Measurements from ENCODE around the gene F12.

Gene F12

DNA sequence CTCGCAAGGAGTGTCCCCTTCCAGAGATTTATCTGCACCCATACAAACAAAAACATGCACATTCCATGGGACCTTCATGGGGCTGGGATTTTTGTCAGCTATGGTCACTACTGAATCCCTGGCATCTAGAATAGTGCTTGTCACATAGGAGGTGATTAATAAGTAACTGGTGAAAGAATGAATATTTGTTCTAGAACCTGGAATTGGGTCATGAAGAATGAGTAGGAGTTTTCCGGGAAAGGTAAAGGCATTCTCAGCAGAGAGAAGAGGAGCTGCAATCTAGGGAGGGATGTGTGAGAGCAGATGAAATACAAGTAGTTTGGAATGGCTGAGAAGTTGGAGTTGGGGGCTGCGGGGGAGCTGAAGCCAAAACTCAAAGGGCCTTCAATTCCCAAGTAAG is 55.1 kb downstream of the F12 start:
- Histone ChIP-seq H4K20me1 (ENCODE audit: insufficient read depth, low read length) (no peaks in the 10 kb centered on the region), H3K4me1 (ENCODE audit: insufficient read depth, low read length, severe bottlenecking) (peaks cover 55% of the 10 kb centered on the region), H3K27ac (ENCODE audit: low read depth, low read length, poor library complexity, severe bottlenecking) (no peak overlapping the region), H2AFZ (ENCODE audit: low read length) (no peak overlapping the region), H3K4me2 (ENCODE audit: low read length) (no peak overlapping the region), H3F3A (ENCODE audit: insufficient read depth, low read length) (no peaks in the 10 kb centered on the region), H3K9me2 (ENCODE audit: low read depth, low read length) (no peaks in the 10 kb centered on the region), H3K27me3 (ENCODE audit: insufficient read depth, low read length) (no peaks in the 10 kb centered on the region), H3K4me3 (ENCODE audit: low read depth, low read length, poor library complexity, severe bottlenecking) (no peak overlapping the region), H3K9me3 (ENCODE audit: low read length) (no peaks in the 10 kb centered on the region), H3K9ac (ENCODE audit: low read length) (no peak overlapping the region), H3K36me3 (ENCODE audit: insufficient read depth, low read length) (peaks cover 6% of the 10 kb centered on the region; the same call in 1 of the 2 replicates), H3K79me2 (ENCODE audit: insufficient read depth, low read length) (peaks cover 21% of the 10 kb centered on the region)
- TF ChIP-seq EZH2 (IDR thresholded peaks at IDR 0.05; ENCODE audit: borderline replicate concordance, low read length): no peak
- TF ChIP-seq, protein P1, sequence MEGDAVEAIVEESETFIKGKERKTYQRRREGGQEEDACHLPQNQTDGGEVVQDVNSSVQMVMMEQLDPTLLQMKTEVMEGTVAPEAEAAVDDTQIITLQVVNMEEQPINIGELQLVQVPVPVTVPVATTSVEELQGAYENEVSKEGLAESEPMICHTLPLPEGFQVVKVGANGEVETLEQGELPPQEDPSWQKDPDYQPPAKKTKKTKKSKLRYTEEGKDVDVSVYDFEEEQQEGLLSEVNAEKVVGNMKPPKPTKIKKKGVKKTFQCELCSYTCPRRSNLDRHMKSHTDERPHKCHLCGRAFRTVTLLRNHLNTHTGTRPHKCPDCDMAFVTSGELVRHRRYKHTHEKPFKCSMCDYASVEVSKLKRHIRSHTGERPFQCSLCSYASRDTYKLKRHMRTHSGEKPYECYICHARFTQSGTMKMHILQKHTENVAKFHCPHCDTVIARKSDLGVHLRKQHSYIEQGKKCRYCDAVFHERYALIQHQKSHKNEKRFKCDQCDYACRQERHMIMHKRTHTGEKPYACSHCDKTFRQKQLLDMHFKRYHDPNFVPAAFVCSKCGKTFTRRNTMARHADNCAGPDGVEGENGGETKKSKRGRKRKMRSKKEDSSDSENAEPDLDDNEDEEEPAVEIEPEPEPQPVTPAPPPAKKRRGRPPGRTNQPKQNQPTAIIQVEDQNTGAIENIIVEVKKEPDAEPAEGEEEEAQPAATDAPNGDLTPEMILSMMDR (IDR thresholded peaks at IDR 0.05; ENCODE audit: low read length): no peak

DNA sequence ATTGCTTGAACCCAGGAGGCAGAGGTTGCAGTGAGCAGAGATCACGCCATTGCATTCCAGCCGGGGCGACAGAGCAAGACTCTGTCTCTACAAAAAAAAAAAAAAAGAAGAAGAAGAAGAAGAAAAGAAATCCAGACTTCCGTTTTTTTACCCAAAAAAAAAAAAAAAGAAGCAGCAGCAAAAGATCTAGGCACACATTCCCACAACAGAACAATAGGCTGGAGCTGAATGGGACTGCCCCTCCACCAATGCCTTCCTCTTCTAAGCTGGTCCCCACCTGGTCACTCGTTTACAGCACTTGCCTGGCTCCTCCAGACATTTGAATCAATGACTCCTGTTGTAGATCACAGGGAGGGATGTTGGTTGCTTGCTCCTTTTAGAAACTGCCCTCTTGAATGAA is 56.3 kb downstream of the F12 start:
- Histone ChIP-seq H3F3A (ENCODE audit: insufficient read depth, low read length) (no peaks in the 10 kb centered on the region), H3K27me3 (ENCODE audit: insufficient read depth, low read length) (no peaks in the 10 kb centered on the region), H3K36me3 (ENCODE audit: insufficient read depth, low read length) (peaks cover 13% of the 10 kb centered on the region; the same call in 1 of the 2 replicates), H3K4me2 (ENCODE audit: low read length) (no peak overlapping the region), H4K20me1 (ENCODE audit: insufficient read depth, low read length) (no peaks in the 10 kb centered on the region), H3K4me1 (ENCODE audit: insufficient read depth, low read length, severe bottlenecking) (peaks cover 55% of the 10 kb centered on the region), H3K9ac (ENCODE audit: low read length) (no peak overlapping the region), H3K9me3 (ENCODE audit: low read length) (no peaks in the 10 kb centered on the region), H2AFZ (ENCODE audit: low read length) (no peak overlapping the region), H3K27ac (ENCODE audit: low read depth, low read length, poor library complexity, severe bottlenecking) (no peak overlapping the region), H3K9me2 (ENCODE audit: low read depth, low read length) (no peaks in the 10 kb centered on the region), H3K79me2 (ENCODE audit: insufficient read depth, low read length) (peaks cover 30% of the 10 kb centered on the region), H3K4me3 (ENCODE audit: low read depth, low read length, poor library complexity, severe bottlenecking) (no peak overlapping the region)
- TF ChIP-seq, protein P1 (IDR thresholded peaks at IDR 0.05; ENCODE audit: low read length): no peak
- TF ChIP-seq EZH2 (IDR thresholded peaks at IDR 0.05; ENCODE audit: borderline replicate concordance, low read length): no peak

Data from OCI-LY1 (cell line).